ENCODE results near the gene HDAC4. TPM values are rescaled to one million over a fixed set of nuclear protein-coding genes. Genes with fewer than 3 reads are reported as not detected.

Gene HDAC4
- polyA plus RNA-seq, 1 donor (not counting 4 experiments of a cell fraction or from before 2014, with no cell fraction given) = 2.9 TPM

GRCh38 chr2:239236808-239237205 is 164.0 kb downstream of the HDAC4 start:
- Histone ChIP-seq H3K27ac (ENCODE audit: control insufficient read depth, insufficient read depth, low read length) (no peak overlapping the region), H3K4me1 (ENCODE audit: control insufficient read depth, extremely low read depth, insufficient read depth, low read length) (no peaks in the 10 kb centered on the region), H3K27me3 (ENCODE audit: control insufficient read depth, extremely low read depth, insufficient read depth, low read length) (no peaks in the 10 kb centered on the region), H3K79me2 (ENCODE audit: control insufficient read depth, insufficient read depth, low read length) (no peaks in the 10 kb centered on the region), H3K9ac (ENCODE audit: control insufficient read depth, extremely low read depth, insufficient read depth, low read length) (no peak overlapping the region), H3K9me1 (ENCODE audit: control insufficient read depth, extremely low read depth, insufficient read depth, low read length) (no peaks in the 10 kb centered on the region), H3K4me2 (ENCODE audit: control insufficient read depth, extremely low read depth, insufficient read depth, low read depth, low read length) (no peak overlapping the region), H3K9me3 (ENCODE audit: control insufficient read depth, low read depth, low read length) (no peaks in the 10 kb centered on the region), H3K36me3 (ENCODE audit: control insufficient read depth in 2 of 2, extremely low read depth in 1 of 2, insufficient read depth in 2 of 2, low read length in 2 of 2) (no peaks in the 10 kb centered on the region), H4K20me1 (ENCODE audit: control insufficient read depth, extremely low read depth, insufficient read depth, low read length) (no peaks in the 10 kb centered on the region), H2AFZ (ENCODE audit: control insufficient read depth, low read length) (no peak overlapping the region), H3K4me3 (ENCODE audit: control insufficient read depth in 2 of 3, extremely low read depth in 1 of 3, insufficient read depth in 2 of 3, low read depth in 1 of 3, low read length in 3 of 3) (no peak overlapping the region)
- dilution Hi-C loops (cut with MboI; ENCODE audit: extremely low pct_ligation_motif_present, low sequenced_read_pairs) = no loop called here
- DNase-seq (ENCODE audit: low read depth, low spot score) = no peak
- no peak for FAIRE-seq
- TF ChIP-seq CTCF (optimal IDR thresholded peaks at IDR 0.05 in 1 of 3, IDR thresholded peaks at IDR 0.05 in 1 of 3, conservative IDR thresholded peaks at IDR 0.05 in 1 of 3; ENCODE audit: extremely low read depth in 1 of 3, insufficient read depth in 2 of 3, low read length in 3 of 3) = no peak
- TF ChIP-seq EZH2 (IDR thresholded peaks at IDR 0.05; ENCODE audit: low read length) = no peak

DNA sequence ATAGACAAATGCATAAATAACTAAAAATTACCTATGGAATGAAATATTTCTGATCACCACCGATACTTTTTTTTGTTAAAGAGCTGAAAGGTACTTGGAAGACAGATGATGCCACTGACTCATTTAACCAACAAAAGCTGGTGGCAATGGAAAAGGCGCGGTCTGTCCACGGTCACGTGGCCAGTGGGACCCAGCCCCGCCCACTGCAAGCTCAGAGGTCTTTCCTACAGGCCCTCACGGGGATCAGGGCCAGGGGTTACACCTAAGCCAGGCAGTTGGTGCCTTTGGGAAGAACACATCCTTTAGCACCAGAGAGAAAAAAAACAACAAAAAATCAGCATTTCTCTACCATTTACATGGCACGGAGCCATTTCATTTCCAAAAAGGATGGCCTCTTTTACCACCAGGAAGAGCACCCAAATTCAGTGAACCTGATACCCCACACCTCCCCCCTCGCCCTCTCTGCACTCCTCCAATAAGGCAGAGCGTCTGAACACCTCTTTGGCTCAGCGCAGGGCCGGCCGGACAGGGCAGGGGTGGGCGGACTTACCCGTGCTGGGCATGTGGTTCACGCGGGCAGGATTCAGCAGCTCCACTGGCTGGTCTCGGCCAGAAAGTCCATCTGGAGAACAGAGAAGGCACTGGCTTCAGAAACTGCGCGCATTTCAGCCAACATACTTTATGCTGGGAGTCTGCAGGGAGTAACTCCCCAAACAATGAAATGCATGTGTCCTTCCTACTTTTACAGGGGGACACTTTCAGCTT is 164.6 kb downstream of the HDAC4 start:
- Histone ChIP-seq H4K20me1 (ENCODE audit: control insufficient read depth, extremely low read depth, insufficient read depth, low read length) (no peaks in the 10 kb centered on the region), H3K36me3 (ENCODE audit: control insufficient read depth in 2 of 2, extremely low read depth in 1 of 2, insufficient read depth in 2 of 2, low read length in 2 of 2) (no peaks in the 10 kb centered on the region), H3K4me2 (ENCODE audit: control insufficient read depth, extremely low read depth, insufficient read depth, low read depth, low read length) (no peak overlapping the region), H3K79me2 (ENCODE audit: control insufficient read depth, insufficient read depth, low read length) (no peaks in the 10 kb centered on the region), H3K27ac (ENCODE audit: control insufficient read depth, insufficient read depth, low read length) (no peak overlapping the region), H3K9me1 (ENCODE audit: control insufficient read depth, extremely low read depth, insufficient read depth, low read length) (no peaks in the 10 kb centered on the region), H3K9me3 (ENCODE audit: control insufficient read depth, low read depth, low read length) (no peaks in the 10 kb centered on the region), H2AFZ (ENCODE audit: control insufficient read depth, low read length) (no peak overlapping the region), H3K4me3 (ENCODE audit: control insufficient read depth in 2 of 3, extremely low read depth in 1 of 3, insufficient read depth in 2 of 3, low read depth in 1 of 3, low read length in 3 of 3) (no peak overlapping the region), H3K4me1 (ENCODE audit: control insufficient read depth, extremely low read depth, insufficient read depth, low read length) (no peaks in the 10 kb centered on the region), H3K27me3 (ENCODE audit: control insufficient read depth, extremely low read depth, insufficient read depth, low read length) (no peaks in the 10 kb centered on the region), H3K9ac (ENCODE audit: control insufficient read depth, extremely low read depth, insufficient read depth, low read length) (no peak overlapping the region)
- FAIRE-seq (no peak), DNase-seq (ENCODE audit: low read depth, low spot score) (no peak)
- dilution Hi-C loops (cut with MboI; ENCODE audit: extremely low pct_ligation_motif_present, low sequenced_read_pairs) = no loop called here
- TF ChIP-seq CTCF (optimal IDR thresholded peaks at IDR 0.05 in 1 of 3, IDR thresholded peaks at IDR 0.05 in 1 of 3, conservative IDR thresholded peaks at IDR 0.05 in 1 of 3; ENCODE audit: extremely low read depth in 1 of 3, insufficient read depth in 2 of 3, low read length in 3 of 3) = no peak
- no peak for TF ChIP-seq EZH2 (IDR thresholded peaks at IDR 0.05; ENCODE audit: low read length)
